ENCODE measurements around the gene RPH3AL.
A peak's percentile ranks its signal among the peaks of the same experiment; 100 is the strongest.
"Not testable (repeated sequence)": the region's sequence is repeated elsewhere in the genome, so short reads cannot be mapped to it uniquely, and the experiment has no call there.

RPH3AL gene

GRCh38 chr17:224576-224975, 128.0 kb downstream of the RPH3AL start:
- not testable (repeated sequence) for DNase-seq (ENCODE audit: low read depth)

- DNase-seq (ENCODE audit: low read depth), result no peak
Observed at GRCh38 chr17:223723-224471, 128.7 kb downstream of the RPH3AL start.

- no peak for DNase-seq (ENCODE audit: low read depth)
Observed at GRCh38 chr17:222172-222571, 130.4 kb downstream of the RPH3AL start.

GRCh38 chr17:219696-220095, 132.9 kb downstream of the RPH3AL start:
- no peak for DNase-seq (ENCODE audit: low read depth)

GRCh38 chr17:218432-219110, 134.0 kb downstream of the RPH3AL start:
- no peak for DNase-seq (ENCODE audit: low read depth)

GRCh38 chr17:216625-217024, 136.0 kb downstream of the RPH3AL start:
- DNase-seq (ENCODE audit: low read depth), result no peak

- DNase-seq (ENCODE audit: low read depth), result peak; percentile 2
Observed at GRCh38 chr17:215563-216478, 136.8 kb downstream of the RPH3AL start.

- no peak for DNase-seq (ENCODE audit: low read depth)
Observed at GRCh38 chr17:214881-215331, 137.7 kb downstream of the RPH3AL start.

- DNase-seq (ENCODE audit: low read depth), result no peak
Observed at GRCh38 chr17:213286-214105, 139.1 kb downstream of the RPH3AL start.

- no peak for DNase-seq (ENCODE audit: low read depth)
Observed at GRCh38 chr17:210402-210801, 142.2 kb downstream of the RPH3AL start.

- no peak for DNase-seq (ENCODE audit: low read depth)
Observed at GRCh38 chr17:208429-208828, 144.2 kb downstream of the RPH3AL start.

GRCh38 chr17:207775-208174, 144.8 kb downstream of the RPH3AL start:
- DNase-seq (ENCODE audit: low read depth), result no peak

- no peak for DNase-seq (ENCODE audit: low read depth)
Observed at GRCh38 chr17:206941-207560, 145.6 kb downstream of the RPH3AL start.

GRCh38 chr17:206484-206883, 146.1 kb downstream of the RPH3AL start:
- not testable (repeated sequence) for DNase-seq (ENCODE audit: low read depth)

- no peak for DNase-seq (ENCODE audit: low read depth)
Observed at GRCh38 chr17:205817-206216, 146.8 kb downstream of the RPH3AL start.

GRCh38 chr17:205148-205669, 147.4 kb downstream of the RPH3AL start:
- DNase-seq (ENCODE audit: low read depth), result no peak

- DNase-seq (ENCODE audit: low read depth), result no peak
Observed at GRCh38 chr17:204427-205147, 148.0 kb downstream of the RPH3AL start.

- no peak for DNase-seq (ENCODE audit: low read depth)
Observed at GRCh38 chr17:202501-202951, 150.1 kb downstream of the RPH3AL start.

GRCh38 chr17:201736-202135, 150.9 kb downstream of the RPH3AL start:
- not testable (repeated sequence) for DNase-seq (ENCODE audit: low read depth)

GRCh38 chr17:201257-201656, 151.3 kb downstream of the RPH3AL start:
- not testable (repeated sequence) for DNase-seq (ENCODE audit: low read depth)
